GM23338 (cell line): ENCODE measurements around the gene STK16. TPM values are rescaled to one million over a fixed set of nuclear protein-coding genes. Genes with fewer than 3 reads are reported as not detected.

Experiments used
- ATAC-seq: fragments of 200-7000 bp; cut with Tn5 transposase; 3 replicates; pipeline ENCODE4 v1.9.1; 2020
- DNase-seq: peaks from one replicate; pipeline ENCODE4 v3.0.0-alpha.2; 2015; ENCODE audit warnings: low spot score
- H2AFZ ChIP-seq: fragments of 200-600 bp; sonication (generic); 2 replicates; pipeline ENCODE4 v1.8.0; 2016; ENCODE audit warnings: antibody characterized with exemption, mild to moderate bottlenecking, moderate library complexity
- H3F3A ChIP-seq: fragments of 200-600 bp; sonication (generic); replicated peaks from 2 replicates; pipeline ENCODE4 v1.8.0; 2017; ENCODE audit warnings: antibody characterized with exemption, mixed run types, low read depth
- H3K27ac ChIP-seq: fragments of 200-600 bp; sonication (generic); 2 replicates; pipeline ENCODE4 v1.6.1; 2016; ENCODE audit warnings: low read depth
- H3K27me3 ChIP-seq: fragments of 200-600 bp; sonication (generic); 2 replicates; pipeline ENCODE4 v1.8.0; 2016; ENCODE audit warnings: mild to moderate bottlenecking, mixed run types, moderate library complexity; ENCODE audit not compliant: insufficient read depth
- H3K36me3 ChIP-seq: fragments of 200-600 bp; sonication (generic); 2 replicates; pipeline ENCODE4 v1.8.0; 2016; ENCODE audit warnings: mild to moderate bottlenecking; ENCODE audit not compliant: insufficient read depth
- H3K4me1 ChIP-seq: fragments of 200-600 bp; sonication (generic); 2 replicates; pipeline ENCODE4 v1.8.0; 2016; ENCODE audit warnings: mild to moderate bottlenecking, moderate library complexity; ENCODE audit not compliant: insufficient read depth
- H3K4me2 ChIP-seq: fragments of 200-600 bp; sonication (generic); 2 replicates; pipeline ENCODE4 v1.7.1; 2017; ENCODE audit warnings: mixed run types
- H3K4me3 ChIP-seq: fragments of 200-600 bp; sonication (generic); 2 replicates; pipeline ENCODE4 v1.6.1; 2016; ENCODE audit warnings: mixed run types
- H3K79me2 ChIP-seq: fragments of 200-600 bp; sonication (generic); replicated peaks from 2 replicates; pipeline ENCODE4 v1.8.0; 2017; ENCODE audit warnings: mild to moderate bottlenecking; ENCODE audit not compliant: insufficient read depth
- H3K9me2 ChIP-seq: fragments of 200-600 bp; sonication (generic); 2 replicates; pipeline ENCODE4 v1.8.0; 2017; ENCODE audit not compliant: insufficient read depth
- H4K20me1 ChIP-seq: fragments of 200-600 bp; sonication (generic); replicated peaks from 2 replicates; pipeline ENCODE4 v1.8.0; 2017; ENCODE audit warnings: mild to moderate bottlenecking; ENCODE audit not compliant: insufficient read depth
- H3K27ac Mint-ChIP-seq: 2 replicates; pipeline ENCODE4 v1.8.0; 2020; ENCODE audit warnings: inconsistent platforms, mild to moderate bottlenecking, moderate library complexity, mixed read lengths
- H3K27me3 Mint-ChIP-seq: 3 replicates; pipeline ENCODE4 v1.8.0; 2022; ENCODE audit warnings: low read depth, mild to moderate bottlenecking, moderate library complexity, mixed read lengths, inconsistent platforms; ENCODE audit not compliant: insufficient read depth, poor library complexity
- H3K36me3 Mint-ChIP-seq: 3 replicates; pipeline ENCODE4 v1.8.0; 2021; ENCODE audit warnings: low read depth, mild to moderate bottlenecking, inconsistent platforms, moderate library complexity, mixed read lengths
- H3K4me1 Mint-ChIP-seq: 3 replicates; pipeline ENCODE4 v1.8.0; 2020; ENCODE audit warnings: mild to moderate bottlenecking, inconsistent platforms, mixed read lengths
- H3K4me3 Mint-ChIP-seq: 3 replicates; pipeline ENCODE4 v1.8.0; 2021; ENCODE audit warnings: moderate library complexity, mild to moderate bottlenecking, inconsistent platforms, mixed read lengths
- H3K9me3 Mint-ChIP-seq: 3 replicates; pipeline ENCODE4 v1.8.0; 2020; ENCODE audit warnings: moderate library complexity, mild to moderate bottlenecking, inconsistent platforms, mixed read lengths
- CREB1 ChIP-seq: fragments of 250-450 bp; sonication (Bioruptor Pico); IDR thresholded peaks from 2 replicates; pipeline ENCODE4 v1.5.0; 2020; ENCODE audit warnings: low read depth, mild to moderate bottlenecking, moderate library complexity
- EZH2 ChIP-seq: fragments of 200-600 bp; sonication (generic); IDR thresholded peaks from one replicate; pipeline ENCODE4 v1.8.0; 2017; ENCODE audit warnings: antibody characterized with exemption, mild to moderate bottlenecking, low read depth; ENCODE audit not compliant: unreplicated experiment
- EZH2phosphoT487 ChIP-seq: fragments of 200-600 bp; sonication (generic); IDR thresholded peaks from one replicate; pipeline ENCODE4 v1.8.1; 2018; ENCODE audit warnings: antibody characterized with exemption; ENCODE audit not compliant: unreplicated experiment
- JUNB ChIP-seq: IDR thresholded peaks from one replicate; pipeline ENCODE4 v1.6.1; 2016; ENCODE audit warnings: antibody characterized with exemption; ENCODE audit not compliant: unreplicated experiment
- NANOG ChIP-seq: IDR thresholded peaks from 2 replicates; pipeline ENCODE4 v1.6.1; 2016; ENCODE audit warnings: antibody characterized with exemption, borderline replicate concordance
- POLR2AphosphoS5 ChIP-seq: IDR thresholded peaks from 2 replicates; pipeline ENCODE4 v1.6.1; 2016; ENCODE audit warnings: antibody characterized with exemption, low read depth
- STAT1 ChIP-seq: IDR thresholded peaks from one replicate; pipeline ENCODE4 v1.6.1; 2016; ENCODE audit warnings: antibody characterized with exemption; ENCODE audit not compliant: unreplicated experiment
- ZNF114 ChIP-seq: fragments of 250-450 bp; sonication (Bioruptor Pico); IDR thresholded peaks from 2 replicates; pipeline ENCODE4 v1.5.0; 2020; ENCODE audit warnings: mild to moderate bottlenecking, moderate library complexity
- ZNF331 ChIP-seq: fragments of 250-450 bp; sonication (Bioruptor Pico); IDR thresholded peaks from 2 replicates; pipeline ENCODE4 v1.5.0; 2020; ENCODE audit warnings: low read depth, mild to moderate bottlenecking, moderate library complexity
- polyA plus RNA-seq: library from polyadenylated mRNA; unstranded; fragments of >200 nt; fragmentation: Nextera tagmentation; extraction: Ambion mirVana; gene quantifications from 2 replicates; pipeline ENCODE4 v1.2.1, GENCODE V29; 2016
- total RNA-seq: library from RNA; depleted of rRNA; stranded (reverse); fragments of >200 nt; shearing (Covaris generic); gene quantifications from 2 replicates; pipeline ENCODE4 v1.2.3, GENCODE V29; 2014
- TF ChIP-seq, protein P1 (sequence below): IDR thresholded peaks from 2 replicates; pipeline ENCODE4 v1.6.1; 2016; ENCODE audit warnings: antibody characterized with exemption
- TF ChIP-seq, protein P2 (sequence below), 2 experiments: fragments of 200-600 bp in 1 of 2; sonication (generic) in 1 of 2; conservative IDR thresholded peaks; 2 replicates each; pipeline versions ENCODE4 v1.5.1 to v1.6.1; 2016 to 2017; ENCODE audit warnings: antibody characterized with exemption in 2 of 2, low read depth in 2 of 2, mild to moderate bottlenecking in 2 of 2, moderate library complexity in 1 of 2
- TF ChIP-seq, protein P3 (sequence below): fragments of 250-450 bp; sonication (Bioruptor Pico); IDR thresholded peaks from 2 replicates; pipeline ENCODE4 v1.5.0; 2020; ENCODE audit warnings: mild to moderate bottlenecking, moderate library complexity

The STK16 gene
- total and polyA plus RNA-seq, 2 experiments from 2014 or later, result 3.1 to 17.0 TPM

DNA sequence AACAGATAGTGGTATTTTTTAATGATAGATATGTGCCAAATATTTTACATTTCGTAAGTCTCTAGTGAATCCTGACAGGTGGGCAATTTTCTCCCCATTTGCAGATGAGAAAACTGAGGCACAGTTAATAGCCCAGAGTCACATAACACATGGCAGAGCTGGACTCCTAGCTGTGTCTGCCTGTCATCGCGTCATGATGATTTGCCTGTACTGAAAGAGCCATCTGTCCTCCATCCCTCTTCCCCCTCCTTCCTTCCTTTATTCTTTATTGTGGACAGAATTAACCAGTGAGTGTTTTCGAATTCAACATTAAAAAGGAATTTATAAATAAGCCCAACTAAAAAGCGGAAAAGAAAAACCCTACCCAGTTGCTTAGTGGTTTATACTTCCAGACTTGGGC is 37.1 kb downstream of the STK16 start (continued):
- TF ChIP-seq EZH2 (no peak), ZNF331 (CRISPR knock-in tag) (no peak), ZNF114 (no peak), NANOG (no peak), CREB1 (CRISPR knock-in tag) (no peak), EZH2phosphoT487 (no peak), JUNB (no peak), POLR2AphosphoS5 (no peak)
- TF ChIP-seq, protein P1, sequence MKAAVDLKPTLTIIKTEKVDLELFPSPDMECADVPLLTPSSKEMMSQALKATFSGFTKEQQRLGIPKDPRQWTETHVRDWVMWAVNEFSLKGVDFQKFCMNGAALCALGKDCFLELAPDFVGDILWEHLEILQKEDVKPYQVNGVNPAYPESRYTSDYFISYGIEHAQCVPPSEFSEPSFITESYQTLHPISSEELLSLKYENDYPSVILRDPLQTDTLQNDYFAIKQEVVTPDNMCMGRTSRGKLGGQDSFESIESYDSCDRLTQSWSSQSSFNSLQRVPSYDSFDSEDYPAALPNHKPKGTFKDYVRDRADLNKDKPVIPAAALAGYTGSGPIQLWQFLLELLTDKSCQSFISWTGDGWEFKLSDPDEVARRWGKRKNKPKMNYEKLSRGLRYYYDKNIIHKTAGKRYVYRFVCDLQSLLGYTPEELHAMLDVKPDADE, result no peak
- TF ChIP-seq, protein P2, sequence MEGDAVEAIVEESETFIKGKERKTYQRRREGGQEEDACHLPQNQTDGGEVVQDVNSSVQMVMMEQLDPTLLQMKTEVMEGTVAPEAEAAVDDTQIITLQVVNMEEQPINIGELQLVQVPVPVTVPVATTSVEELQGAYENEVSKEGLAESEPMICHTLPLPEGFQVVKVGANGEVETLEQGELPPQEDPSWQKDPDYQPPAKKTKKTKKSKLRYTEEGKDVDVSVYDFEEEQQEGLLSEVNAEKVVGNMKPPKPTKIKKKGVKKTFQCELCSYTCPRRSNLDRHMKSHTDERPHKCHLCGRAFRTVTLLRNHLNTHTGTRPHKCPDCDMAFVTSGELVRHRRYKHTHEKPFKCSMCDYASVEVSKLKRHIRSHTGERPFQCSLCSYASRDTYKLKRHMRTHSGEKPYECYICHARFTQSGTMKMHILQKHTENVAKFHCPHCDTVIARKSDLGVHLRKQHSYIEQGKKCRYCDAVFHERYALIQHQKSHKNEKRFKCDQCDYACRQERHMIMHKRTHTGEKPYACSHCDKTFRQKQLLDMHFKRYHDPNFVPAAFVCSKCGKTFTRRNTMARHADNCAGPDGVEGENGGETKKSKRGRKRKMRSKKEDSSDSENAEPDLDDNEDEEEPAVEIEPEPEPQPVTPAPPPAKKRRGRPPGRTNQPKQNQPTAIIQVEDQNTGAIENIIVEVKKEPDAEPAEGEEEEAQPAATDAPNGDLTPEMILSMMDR (conservative IDR thresholded peaks at IDR 0.05; ENCODE audit: low read depth in 2 of 2), result no peak

DNA sequence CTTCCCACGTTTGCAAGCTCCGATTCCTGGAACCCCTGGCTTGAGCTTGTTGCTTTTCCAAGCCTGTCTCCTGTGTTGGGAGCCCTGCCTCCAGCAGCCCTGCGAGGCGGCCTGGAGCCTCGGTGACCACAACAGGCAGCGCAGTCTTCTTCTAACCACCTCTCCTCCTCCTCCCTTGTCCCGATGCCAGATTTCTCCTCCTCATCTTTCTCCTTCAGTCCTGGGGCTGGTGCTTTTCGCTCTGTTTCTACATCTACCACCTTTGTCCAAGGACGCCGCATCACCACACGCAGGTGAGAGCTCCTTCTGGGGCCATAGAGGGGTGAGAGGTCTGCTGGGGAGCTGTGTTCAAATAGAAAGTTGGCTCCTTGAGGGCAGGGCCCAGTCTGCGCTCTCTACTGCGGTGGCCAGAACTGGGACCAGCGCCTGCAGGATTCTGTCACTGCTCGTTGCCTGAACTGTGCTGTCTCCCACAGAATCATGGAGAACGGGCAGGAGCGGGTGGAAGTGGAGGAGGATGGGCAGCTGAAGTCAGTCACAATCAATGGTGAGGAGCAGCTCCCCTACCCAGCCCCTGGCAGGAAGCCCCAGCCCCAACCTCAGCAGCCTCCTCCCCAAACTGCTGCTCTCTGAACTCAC is 37.8 kb downstream of the STK16 start:
- no peaks in the 10 kb centered on the region for H3K27me3 ChIP-seq
- no peaks in the 10 kb centered on the region for H3F3A ChIP-seq
- Mint-ChIP-seq H3K36me3 (peaks cover 11% of the 10 kb centered on the region; the same call in 2 of the 3 replicates), H3K27me3 (peaks cover 6% of the 10 kb centered on the region), H3K4me3 (no peak overlapping the region), H3K4me1 (peaks cover 31% of the 10 kb centered on the region), H3K9me3 (no peaks in the 10 kb centered on the region), H3K27ac (no peak overlapping the region)
- H2AFZ ChIP-seq, result no peak overlapping the region
- no peak overlapping the region for H3K4me3 ChIP-seq
- DNase-seq (no peak), ATAC-seq (no peak)
- no peaks in the 10 kb centered on the region; the same call in 1 of the 2 replicates for H4K20me1 ChIP-seq
- no peak overlapping the region for H3K27ac ChIP-seq
- no peaks in the 10 kb centered on the region for H3K79me2 ChIP-seq
- no peaks in the 10 kb centered on the region for H3K9me2 ChIP-seq
- peaks cover 18% of the 10 kb centered on the region for H3K4me1 ChIP-seq
- no peak overlapping the region for H3K4me2 ChIP-seq
- no peaks in the 10 kb centered on the region; the same call in 1 of the 2 replicates for H3K36me3 ChIP-seq
- TF ChIP-seq CREB1 (CRISPR knock-in tag) (no peak), POLR2AphosphoS5 (no peak), ZNF114 (no peak), EZH2 (no peak), STAT1 (no peak), EZH2phosphoT487 (no peak), NANOG (no peak), ZNF331 (CRISPR knock-in tag) (no peak)
- TF ChIP-seq, protein P3, sequence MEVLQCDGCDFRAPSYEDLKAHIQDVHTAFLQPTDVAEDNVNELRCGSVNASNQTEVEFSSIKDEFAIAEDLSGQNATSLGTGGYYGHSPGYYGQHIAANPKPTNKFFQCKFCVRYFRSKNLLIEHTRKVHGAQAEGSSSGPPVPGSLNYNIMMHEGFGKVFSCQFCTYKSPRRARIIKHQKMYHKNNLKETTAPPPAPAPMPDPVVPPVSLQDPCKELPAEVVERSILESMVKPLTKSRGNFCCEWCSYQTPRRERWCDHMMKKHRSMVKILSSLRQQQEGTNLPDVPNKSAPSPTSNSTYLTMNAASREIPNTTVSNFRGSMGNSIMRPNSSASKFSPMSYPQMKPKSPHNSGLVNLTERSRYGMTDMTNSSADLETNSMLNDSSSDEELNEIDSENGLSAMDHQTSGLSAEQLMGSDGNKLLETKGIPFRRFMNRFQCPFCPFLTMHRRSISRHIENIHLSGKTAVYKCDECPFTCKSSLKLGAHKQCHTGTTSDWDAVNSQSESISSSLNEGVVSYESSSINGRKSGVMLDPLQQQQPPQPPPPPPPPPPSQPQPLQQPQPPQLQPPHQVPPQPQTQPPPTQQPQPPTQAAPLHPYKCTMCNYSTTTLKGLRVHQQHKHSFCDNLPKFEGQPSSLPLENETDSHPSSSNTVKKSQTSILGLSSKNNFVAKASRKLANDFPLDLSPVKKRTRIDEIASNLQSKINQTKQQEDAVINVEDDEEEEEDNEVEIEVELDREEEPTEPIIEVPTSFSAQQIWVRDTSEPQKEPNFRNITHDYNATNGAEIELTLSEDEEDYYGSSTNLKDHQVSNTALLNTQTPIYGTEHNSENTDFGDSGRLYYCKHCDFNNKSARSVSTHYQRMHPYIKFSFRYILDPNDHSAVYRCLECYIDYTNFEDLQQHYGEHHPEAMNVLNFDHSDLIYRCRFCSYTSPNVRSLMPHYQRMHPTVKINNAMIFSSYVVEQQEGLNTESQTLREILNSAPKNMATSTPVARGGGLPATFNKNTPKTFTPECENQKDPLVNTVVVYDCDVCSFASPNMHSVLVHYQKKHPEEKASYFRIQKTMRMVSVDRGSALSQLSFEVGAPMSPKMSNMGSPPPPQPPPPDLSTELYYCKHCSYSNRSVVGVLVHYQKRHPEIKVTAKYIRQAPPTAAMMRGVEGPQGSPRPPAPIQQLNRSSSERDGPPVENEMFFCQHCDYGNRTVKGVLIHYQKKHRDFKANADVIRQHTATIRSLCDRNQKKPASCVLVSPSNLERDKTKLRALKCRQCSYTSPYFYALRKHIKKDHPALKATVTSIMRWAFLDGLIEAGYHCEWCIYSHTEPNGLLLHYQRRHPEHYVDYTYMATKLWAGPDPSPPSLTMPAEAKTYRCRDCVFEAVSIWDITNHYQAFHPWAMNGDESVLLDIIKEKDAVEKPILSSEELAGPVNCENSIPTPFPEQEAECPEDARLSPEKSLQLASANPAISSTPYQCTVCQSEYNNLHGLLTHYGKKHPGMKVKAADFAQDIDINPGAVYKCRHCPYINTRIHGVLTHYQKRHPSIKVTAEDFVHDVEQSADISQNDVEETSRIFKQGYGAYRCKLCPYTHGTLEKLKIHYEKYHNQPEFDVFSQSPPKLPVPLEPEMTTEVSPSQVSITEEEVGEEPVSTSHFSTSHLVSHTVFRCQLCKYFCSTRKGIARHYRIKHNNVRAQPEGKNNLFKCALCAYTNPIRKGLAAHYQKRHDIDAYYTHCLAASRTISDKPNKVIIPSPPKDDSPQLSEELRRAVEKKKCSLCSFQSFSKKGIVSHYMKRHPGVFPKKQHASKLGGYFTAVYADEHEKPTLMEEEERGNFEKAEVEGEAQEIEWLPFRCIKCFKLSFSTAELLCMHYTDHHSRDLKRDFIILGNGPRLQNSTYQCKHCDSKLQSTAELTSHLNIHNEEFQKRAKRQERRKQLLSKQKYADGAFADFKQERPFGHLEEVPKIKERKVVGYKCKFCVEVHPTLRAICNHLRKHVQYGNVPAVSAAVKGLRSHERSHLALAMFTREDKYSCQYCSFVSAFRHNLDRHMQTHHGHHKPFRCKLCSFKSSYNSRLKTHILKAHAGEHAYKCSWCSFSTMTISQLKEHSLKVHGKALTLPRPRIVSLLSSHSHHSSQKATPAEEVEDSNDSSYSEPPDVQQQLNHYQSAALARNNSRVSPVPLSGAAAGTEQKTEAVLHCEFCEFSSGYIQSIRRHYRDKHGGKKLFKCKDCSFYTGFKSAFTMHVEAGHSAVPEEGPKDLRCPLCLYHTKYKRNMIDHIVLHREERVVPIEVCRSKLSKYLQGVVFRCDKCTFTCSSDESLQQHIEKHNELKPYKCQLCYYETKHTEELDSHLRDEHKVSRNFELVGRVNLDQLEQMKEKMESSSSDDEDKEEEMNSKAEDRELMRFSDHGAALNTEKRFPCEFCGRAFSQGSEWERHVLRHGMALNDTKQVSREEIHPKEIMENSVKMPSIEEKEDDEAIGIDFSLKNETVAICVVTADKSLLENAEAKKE, result no peak
- TF ChIP-seq, protein P2 (conservative IDR thresholded peaks at IDR 0.05; ENCODE audit: low read depth in 2 of 2), result no peak
